ENCODE results near the gene KIRREL1.

GRCh38 chr1:158117854-158118704, 124.6 kb downstream of the KIRREL1 start:
- TF ChIP-seq CTCF (IDR thresholded peaks at IDR 0.05; ENCODE audit: insufficient read depth, low read depth, low read length): peak; percentile 43
- TF ChIP-seq EZH2 (IDR thresholded peaks at IDR 0.05; ENCODE audit: insufficient read depth, low read length): no peak
